HEK293T (cell line): ENCODE measurements around the gene AKIRIN2.

Experiments used
- BHLHE40 ChIP-seq: fragments of 450-650 bp; IDR thresholded peaks from 2 replicates; pipeline ENCODE4 v1.6.1; 2016; ENCODE audit warnings: mild to moderate bottlenecking, moderate library complexity, borderline replicate concordance
- ELF4 ChIP-seq: fragments of 450-650 bp; IDR thresholded peaks from 2 replicates; pipeline ENCODE4 v1.6.1; 2017; ENCODE audit warnings: antibody characterized with exemption
- FOXK2 ChIP-seq: fragments of 450-650 bp; IDR thresholded peaks from 2 replicates; pipeline ENCODE4 v1.6.1; 2016; ENCODE audit warnings: mild to moderate bottlenecking
- SP1 ChIP-seq: fragments of 450-650 bp; IDR thresholded peaks from 2 replicates; pipeline ENCODE4 v1.6.1; 2017

DNA sequence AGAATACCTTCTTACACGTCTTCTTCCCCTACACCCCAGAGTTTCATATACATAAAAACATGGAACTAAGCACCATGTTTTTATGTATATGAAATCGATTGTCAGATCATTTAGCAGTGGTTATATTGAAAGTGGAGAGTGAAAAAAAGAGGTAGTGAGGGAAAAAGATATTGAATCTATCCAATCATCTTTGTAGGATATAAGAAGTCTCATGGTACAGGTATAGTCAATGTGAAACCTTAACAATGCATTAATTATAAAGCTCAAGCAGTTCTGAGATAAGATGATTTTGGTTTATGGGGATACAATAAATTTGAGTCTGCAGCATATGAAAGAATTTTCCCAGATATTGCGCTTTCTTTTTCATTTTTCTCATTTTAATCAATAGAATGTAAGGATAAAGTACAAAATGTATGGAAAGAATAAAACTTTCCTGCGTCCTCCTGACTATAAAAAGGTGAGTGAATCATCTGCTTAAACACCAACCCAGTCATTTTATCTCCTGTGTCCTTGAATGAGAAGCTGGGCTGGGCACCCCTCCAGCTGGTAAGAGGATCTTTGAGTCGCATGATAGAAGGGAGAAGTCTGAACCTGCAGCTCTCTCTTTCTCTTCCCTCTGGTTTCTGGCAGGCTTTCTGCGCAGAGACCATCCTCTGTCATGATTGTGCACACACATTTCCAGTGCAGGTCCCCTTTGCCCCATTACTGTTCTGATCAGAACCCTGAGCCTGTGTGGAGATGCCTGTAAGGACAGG is 28.1 kb upstream of the AKIRIN2 start:
- no peak for TF ChIP-seq ELF4
- no peak for TF ChIP-seq BHLHE40
- TF ChIP-seq FOXK2, result no peak
- no peak for TF ChIP-seq SP1
